ENCODE measurements around the gene PPIP5K2.

PPIP5K2 gene

GRCh38 chr5:103208460-103208859 lies 88.4 kb downstream of the PPIP5K2 start:
- TF ChIP-seq CTCF (IDR thresholded peaks at IDR 0.05; ENCODE audit: low read depth, low read length, missing control alignments) = no peak
- Histone ChIP-seq H3K27me3 (replicated peaks) (no peaks in the 10 kb centered on the region), H3K4me3 (ENCODE audit: low read depth, low read length) (no peak overlapping the region), H3K36me3 (replicated peaks) (peaks cover 3% of the 10 kb centered on the region), H3K27ac (no peak overlapping the region)
- in situ Hi-C loops (cut with HindIII; ENCODE audit: low pct_ligation_motif_present, low sequenced_read_pairs) = no loop called here
- no peak for DNase-seq

- TF ChIP-seq CTCF (IDR thresholded peaks at IDR 0.05; ENCODE audit: low read depth, low read length, missing control alignments) = no peak
- Histone ChIP-seq H3K27ac (no peak overlapping the region), H3K27me3 (replicated peaks) (no peaks in the 10 kb centered on the region), H3K36me3 (replicated peaks) (peaks cover 3% of the 10 kb centered on the region), H3K4me3 (ENCODE audit: low read depth, low read length) (no peak overlapping the region)
- in situ Hi-C loops (cut with HindIII; ENCODE audit: low pct_ligation_motif_present, low sequenced_read_pairs) = no loop called here
- DNase-seq = no peak
Observed at GRCh38 chr5:103209065-103209464, 89.0 kb downstream of the PPIP5K2 start.

GRCh38 chr5:103210952-103211351 lies 90.9 kb downstream of the PPIP5K2 start:
- TF ChIP-seq CTCF (IDR thresholded peaks at IDR 0.05; ENCODE audit: low read depth, low read length, missing control alignments) = no peak
- Histone ChIP-seq H3K36me3 (replicated peaks) (no peaks in the 10 kb centered on the region), H3K27me3 (replicated peaks) (no peaks in the 10 kb centered on the region), H3K4me3 (ENCODE audit: low read depth, low read length) (no peak overlapping the region), H3K27ac (no peak overlapping the region)
- DNase-seq = no peak
- in situ Hi-C loops (cut with HindIII; ENCODE audit: low pct_ligation_motif_present, low sequenced_read_pairs) = no loop called here

- no peak for DNase-seq
- Histone ChIP-seq H3K27ac (no peak overlapping the region), H3K27me3 (replicated peaks) (no peaks in the 10 kb centered on the region), H3K36me3 (replicated peaks) (no peaks in the 10 kb centered on the region), H3K4me3 (ENCODE audit: low read depth, low read length) (no peak overlapping the region)
- in situ Hi-C loops (cut with HindIII; ENCODE audit: low pct_ligation_motif_present, low sequenced_read_pairs) = no loop called here
- TF ChIP-seq CTCF (IDR thresholded peaks at IDR 0.05; ENCODE audit: low read depth, low read length, missing control alignments) = no peak
Observed at GRCh38 chr5:103211576-103212561, 91.8 kb downstream of the PPIP5K2 start.

GRCh38 chr5:103216137-103216536 lies 96.0 kb downstream of the PPIP5K2 start:
- peak; percentile 29 for DNase-seq
- Histone ChIP-seq H3K27ac (peak overlapping the region; percentile 44), H3K4me3 (ENCODE audit: low read depth, low read length) (no peak overlapping the region), H3K36me3 (replicated peaks) (no peaks in the 10 kb centered on the region), H3K27me3 (replicated peaks) (no peaks in the 10 kb centered on the region)
- in situ Hi-C loops (cut with HindIII; ENCODE audit: low pct_ligation_motif_present, low sequenced_read_pairs) = no loop called here
- no peak for TF ChIP-seq CTCF (IDR thresholded peaks at IDR 0.05; ENCODE audit: low read depth, low read length, missing control alignments)
